Activated B cell treated with CpG ODN at 0.5 μM for 24 hours (primary cell): ENCODE results near the gene PPP1R12C. TPM values are rescaled to one million over a fixed set of nuclear protein-coding genes. Genes with fewer than 3 reads are reported as not detected.
"Not testable (repeated sequence)": the region's sequence is repeated elsewhere in the genome, so short reads cannot be mapped to it uniquely, and the experiment has no call there.

ENCODE experiments used
- ATAC-seq: fragments of 200-7000 bp; cut with Tn5 transposase; one replicate; pipeline ENCODE4 v1.10.0; 2021; ENCODE audit warnings: low read depth, mild to moderate bottlenecking, moderate library complexity
- CTCF ChIA-PET: fragments of 350-600 bp; sonication (Branson Sonifier 250); formaldehyde crosslinking; loops from one replicate; lab custom pipeline; 2021; ENCODE audit warnings: antibody characterized with exemption; lab: Charles Lee
- POLR2A ChIA-PET: fragments of 350-600 bp; sonication (Branson Sonifier 250); formaldehyde crosslinking; loops from one replicate; lab custom pipeline; 2021; ENCODE audit warnings: antibody characterized with exemption; lab: Charles Lee
- DNase-seq: peaks from one replicate; pipeline ENCODE4 v3.0.0; 2022
- H3K27ac Mint-ChIP-seq: one replicate; pipeline ENCODE4 v1.8.0; 2020; ENCODE audit warnings: mixed read lengths
- H3K27me3 Mint-ChIP-seq: one replicate; pipeline ENCODE4 v1.8.0; 2021; ENCODE audit warnings: mixed read lengths
- H3K36me3 Mint-ChIP-seq: one replicate; pipeline ENCODE4 v1.8.0; 2021; ENCODE audit warnings: low read depth, mixed read lengths
- H3K4me1 Mint-ChIP-seq: one replicate; pipeline ENCODE4 v1.8.0; 2021; ENCODE audit warnings: mixed read lengths
- H3K4me3 Mint-ChIP-seq: one replicate; pipeline ENCODE4 v1.8.0; 2020; ENCODE audit warnings: mild to moderate bottlenecking, mixed read lengths
- H3K9me3 Mint-ChIP-seq: one replicate; pipeline ENCODE4 v1.8.0; 2020; ENCODE audit warnings: mixed read lengths
- intact Hi-C: fragments of 100-400 bp; cut with micrococcal nuclease; formaldehyde crosslinking; loops from one replicate; pipeline ENCODE4 v1.15.1; 2024
- total RNA-seq: library from RNA; stranded (reverse); gene quantifications from 2 replicates; pipeline ENCODE4 v1.2.3, GENCODE V29; 2022
- TF ChIP-seq, protein P1 (sequence below): fragments of 200-600 bp; IDR thresholded peaks from one replicate; pipeline ENCODE4 v1.8.0; 2022; ENCODE audit warnings: antibody characterized with exemption, mild to moderate bottlenecking

Gene PPP1R12C
- total RNA-seq, 1 donor from 2014 or later: 139 TPM

- Mint-ChIP-seq H3K27ac (no peak overlapping the region), H3K4me1 (peaks cover 35% of the 10 kb centered on the region), H3K9me3 (no peaks in the 10 kb centered on the region), H3K27me3 (no peaks in the 10 kb centered on the region), H3K36me3 (peaks cover 42% of the 10 kb centered on the region), H3K4me3 (no peak overlapping the region)
- TF ChIP-seq, protein P1, sequence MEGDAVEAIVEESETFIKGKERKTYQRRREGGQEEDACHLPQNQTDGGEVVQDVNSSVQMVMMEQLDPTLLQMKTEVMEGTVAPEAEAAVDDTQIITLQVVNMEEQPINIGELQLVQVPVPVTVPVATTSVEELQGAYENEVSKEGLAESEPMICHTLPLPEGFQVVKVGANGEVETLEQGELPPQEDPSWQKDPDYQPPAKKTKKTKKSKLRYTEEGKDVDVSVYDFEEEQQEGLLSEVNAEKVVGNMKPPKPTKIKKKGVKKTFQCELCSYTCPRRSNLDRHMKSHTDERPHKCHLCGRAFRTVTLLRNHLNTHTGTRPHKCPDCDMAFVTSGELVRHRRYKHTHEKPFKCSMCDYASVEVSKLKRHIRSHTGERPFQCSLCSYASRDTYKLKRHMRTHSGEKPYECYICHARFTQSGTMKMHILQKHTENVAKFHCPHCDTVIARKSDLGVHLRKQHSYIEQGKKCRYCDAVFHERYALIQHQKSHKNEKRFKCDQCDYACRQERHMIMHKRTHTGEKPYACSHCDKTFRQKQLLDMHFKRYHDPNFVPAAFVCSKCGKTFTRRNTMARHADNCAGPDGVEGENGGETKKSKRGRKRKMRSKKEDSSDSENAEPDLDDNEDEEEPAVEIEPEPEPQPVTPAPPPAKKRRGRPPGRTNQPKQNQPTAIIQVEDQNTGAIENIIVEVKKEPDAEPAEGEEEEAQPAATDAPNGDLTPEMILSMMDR: no peak
- DNase-seq (no peak), ATAC-seq (no peak)
- ChIA-PET CTCF (no interaction called here), POLR2A (interaction anchor here (0.5 kb wide), 1 partner anchor 227 kb away, joined by 3 read pairs; no protein-coding TSS in a partner anchor)
- intact Hi-C loops: no loop called here
Measured at GRCh38 chr19:55111238-55111831, 6.1 kb downstream of the PPP1R12C start.

DNA sequence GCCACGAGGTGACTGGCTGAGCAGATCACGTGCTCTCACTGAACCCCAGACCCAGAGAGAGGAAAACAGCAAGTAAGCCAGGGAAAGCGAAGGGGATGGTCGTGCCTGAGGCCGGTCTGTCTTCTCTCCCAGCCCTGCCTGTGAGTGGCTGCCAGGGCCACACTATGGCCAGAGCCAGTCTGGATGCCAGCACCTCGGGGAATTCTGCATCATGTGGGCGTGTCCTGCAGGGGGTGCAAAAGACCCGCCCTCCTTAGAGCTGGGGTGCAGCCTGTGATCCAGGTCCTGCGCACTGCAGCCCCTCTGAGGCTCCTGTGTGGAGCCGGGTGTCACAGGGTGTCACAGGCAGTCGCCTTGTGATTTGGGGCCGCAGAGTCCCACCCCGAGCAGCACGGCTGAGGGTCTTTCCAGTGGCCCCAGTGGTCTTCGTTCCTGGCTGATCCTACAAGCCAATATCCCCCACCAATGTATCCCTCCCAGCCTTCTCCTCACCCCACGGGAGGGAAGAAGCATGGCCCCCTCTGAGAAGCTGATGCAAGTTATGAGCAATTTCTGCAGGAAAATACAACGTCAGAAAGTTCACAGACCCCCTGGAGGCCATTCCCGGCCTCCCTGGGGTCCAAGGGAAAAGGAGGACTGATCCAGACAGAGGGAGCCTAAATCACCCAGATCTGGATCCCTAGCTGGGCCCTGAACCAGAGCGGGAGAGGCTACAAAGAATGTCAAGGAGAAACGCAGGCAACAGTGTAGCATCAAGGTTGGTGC is 7.7 kb downstream of the PPP1R12C start:
- H3K27ac Mint-ChIP-seq: no peak overlapping the region
- no peak overlapping the region for H3K4me3 Mint-ChIP-seq
- POLR2A ChIA-PET: no interaction called here
- no peak for DNase-seq
- H3K4me1 Mint-ChIP-seq: peaks cover 19% of the 10 kb centered on the region
- peaks cover 43% of the 10 kb centered on the region for H3K36me3 Mint-ChIP-seq
- intact Hi-C loops: no loop called here
- H3K27me3 Mint-ChIP-seq: no peaks in the 10 kb centered on the region
- TF ChIP-seq, protein P1: no peak
- H3K9me3 Mint-ChIP-seq: no peaks in the 10 kb centered on the region
- CTCF ChIA-PET: no interaction called here
- ATAC-seq: no peak

- H3K4me1 Mint-ChIP-seq, H3K4me3 Mint-ChIP-seq, DNase-seq, H3K9me3 Mint-ChIP-seq, ATAC-seq, CTCF ChIA-PET, H3K27me3 Mint-ChIP-seq, H3K27ac Mint-ChIP-seq, POLR2A ChIA-PET, intact Hi-C loops: not testable (repeated sequence)
- H3K36me3 Mint-ChIP-seq: peaks cover 57% of the 10 kb centered on the region
Measured at GRCh38 chr19:55107252-55107651, 10.2 kb downstream of the PPP1R12C start.

- Mint-ChIP-seq H3K27me3 (no peaks in the 10 kb centered on the region), H3K4me3 (no peak overlapping the region), H3K36me3 (peaks cover 60% of the 10 kb centered on the region), H3K4me1 (no peaks in the 10 kb centered on the region), H3K9me3 (no peaks in the 10 kb centered on the region), H3K27ac (no peak overlapping the region)
- ATAC-seq: no peak
- DNase-seq: no peak
- ChIA-PET POLR2A (no interaction called here), CTCF (no interaction called here)
- TF ChIP-seq, protein P1: no peak
- intact Hi-C loops: no loop called here
Measured at GRCh38 chr19:55106591-55106990, 10.8 kb downstream of the PPP1R12C start.

- POLR2A ChIA-PET: no interaction called here
- peaks cover 60% of the 10 kb centered on the region for H3K36me3 Mint-ChIP-seq
Measured at GRCh38 chr19:55105237-55105636, 12.2 kb downstream of the PPP1R12C start.

More at GRCh38 chr19:55105237-55105636, 12.2 kb downstream of the PPP1R12C start:
- Mint-ChIP-seq H3K9me3 (no peaks in the 10 kb centered on the region), H3K4me1 (no peaks in the 10 kb centered on the region), H3K27ac (no peak overlapping the region), H3K27me3 (no peaks in the 10 kb centered on the region), H3K4me3 (no peak overlapping the region)
- TF ChIP-seq, protein P1: no peak
- intact Hi-C loops: no loop called here
- DNase-seq (no peak), ATAC-seq (no peak)
- CTCF ChIA-PET: no interaction called here
